Loucy (cell line): ENCODE results near the gene NELFE.

Source experiments
- H2AFZ ChIP-seq: fragments of 200-600 bp; sonication (generic); 2 replicates; pipeline ENCODE4 v1.6.0; 2016; ENCODE audit warnings: antibody characterized with exemption, mild to moderate bottlenecking, low read length, moderate library complexity
- H3F3A ChIP-seq: fragments of 200-600 bp; 2 replicates; pipeline ENCODE4 v1.6.0; 2016; ENCODE audit warnings: antibody characterized with exemption, low read depth, mild to moderate bottlenecking
- H3K27me3 ChIP-seq: fragments of 200-600 bp; sonication (generic); 2 replicates; pipeline ENCODE4 v1.6.1; 2014; ENCODE audit warnings: low read length, mild to moderate bottlenecking; ENCODE audit not compliant: insufficient read depth, poor library complexity, severe bottlenecking
- H3K36me3 ChIP-seq: fragments of 200-600 bp; sonication (generic); 2 replicates; pipeline ENCODE4 v1.6.1; 2016; ENCODE audit warnings: low read length; ENCODE audit not compliant: insufficient read depth
- H3K4me1 ChIP-seq: fragments of 200-600 bp; sonication (generic); 2 replicates; pipeline ENCODE4 v1.5.1; 2014; ENCODE audit warnings: low read length, mild to moderate bottlenecking; ENCODE audit not compliant: insufficient read depth, poor library complexity, severe bottlenecking
- H3K4me2 ChIP-seq: fragments of 200-600 bp; sonication (generic); 2 replicates; pipeline ENCODE4 v1.6.0; 2014; ENCODE audit warnings: antibody characterized with exemption, low read length, low read depth, mild to moderate bottlenecking; ENCODE audit not compliant: poor library complexity, severe bottlenecking
- H3K4me3 ChIP-seq: fragments of 200-600 bp; sonication (generic); 2 replicates; pipeline ENCODE4 v1.5.1; 2014; ENCODE audit warnings: low read length, mild to moderate bottlenecking, mixed read lengths; ENCODE audit not compliant: poor library complexity, severe bottlenecking
- H3K79me2 ChIP-seq: fragments of 200-600 bp; sonication (generic); 2 replicates; pipeline ENCODE4 v1.6.1; 2014; ENCODE audit warnings: low read length; ENCODE audit not compliant: insufficient read depth
- H3K9ac ChIP-seq: fragments of 200-600 bp; sonication (generic); 2 replicates; pipeline ENCODE4 v1.6.0; 2014; ENCODE audit warnings: mild to moderate bottlenecking, low read depth, low read length, moderate library complexity; ENCODE audit not compliant: poor library complexity, severe bottlenecking
- H3K9me2 ChIP-seq: fragments of 200-600 bp; sonication (generic); replicated peaks from 2 replicates; pipeline ENCODE4 v1.6.1; 2016; ENCODE audit warnings: low read depth, low read length, mixed read lengths
- H3K9me3 ChIP-seq: fragments of 200-600 bp; sonication (generic); 2 replicates; pipeline ENCODE4 v1.6.1; 2014; ENCODE audit warnings: mild to moderate bottlenecking, antibody characterized with exemption, low read length, low read depth; ENCODE audit not compliant: insufficient read depth
- H4K20me1 ChIP-seq: fragments of 200-600 bp; sonication (generic); 2 replicates; pipeline ENCODE4 v1.6.0; 2014; ENCODE audit warnings: antibody characterized with exemption, low read length, mild to moderate bottlenecking; ENCODE audit not compliant: insufficient read depth, poor library complexity, severe bottlenecking
- CTCF ChIP-seq: fragments of 200-600 bp; sonication (generic); conservative IDR thresholded peaks from 2 replicates; pipeline ENCODE4 v1.5.1; 2014; ENCODE audit warnings: mild to moderate bottlenecking, antibody characterized with exemption, low read length
- EZH2phosphoT487 ChIP-seq: fragments of 200-600 bp; IDR thresholded peaks from 2 replicates; pipeline ENCODE4 v1.6.1; 2018; ENCODE audit warnings: antibody characterized with exemption, mild to moderate bottlenecking, moderate library complexity, borderline replicate concordance

NELFE gene

DNA sequence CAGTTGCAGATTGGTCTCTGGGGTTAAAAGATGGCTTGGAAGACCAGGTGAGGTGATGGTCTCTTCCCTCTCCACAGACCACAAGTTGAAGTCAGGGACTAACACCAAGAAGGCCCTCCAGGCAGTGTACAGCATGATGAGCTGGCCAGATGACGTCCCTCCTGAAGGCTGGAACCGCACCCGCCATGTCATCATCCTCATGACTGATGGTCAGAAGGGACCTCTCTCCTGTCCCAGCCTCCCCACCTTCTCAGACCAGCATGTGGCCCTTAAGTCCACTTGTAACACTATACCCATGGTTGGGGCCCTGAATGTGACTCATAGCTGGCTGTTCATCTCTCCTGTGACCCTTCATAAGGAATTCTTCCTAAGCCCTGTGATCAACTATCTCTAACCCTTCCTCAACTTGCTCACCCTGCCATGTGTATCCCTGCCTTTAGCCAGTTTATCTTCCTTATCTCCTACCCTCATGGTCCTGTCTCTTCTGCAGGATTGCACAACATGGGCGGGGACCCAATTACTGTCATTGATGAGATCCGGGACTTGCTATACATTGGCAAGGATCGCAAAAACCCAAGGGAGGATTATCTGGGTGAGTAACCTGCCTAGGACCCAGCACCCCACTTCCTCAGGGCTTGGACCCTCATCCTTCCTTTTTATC lies 9.9 kb downstream of the NELFE start:
- Histone ChIP-seq H3K4me3 (no peak overlapping the region), H3K79me2 (no peaks in the 10 kb centered on the region), H4K20me1 (no peaks in the 10 kb centered on the region), H3K9me3 (no peaks in the 10 kb centered on the region), H3K4me2 (no peak overlapping the region), H3K9me2 (no peaks in the 10 kb centered on the region), H3F3A (no peaks in the 10 kb centered on the region), H3K27me3 (no peaks in the 10 kb centered on the region), H3K4me1 (no peaks in the 10 kb centered on the region), H3K36me3 (peaks cover 19% of the 10 kb centered on the region; the same call in 1 of the 2 replicates), H2AFZ (no peak overlapping the region), H3K9ac (no peak overlapping the region)
- no peak for TF ChIP-seq CTCF
- no peak for TF ChIP-seq EZH2phosphoT487

DNA sequence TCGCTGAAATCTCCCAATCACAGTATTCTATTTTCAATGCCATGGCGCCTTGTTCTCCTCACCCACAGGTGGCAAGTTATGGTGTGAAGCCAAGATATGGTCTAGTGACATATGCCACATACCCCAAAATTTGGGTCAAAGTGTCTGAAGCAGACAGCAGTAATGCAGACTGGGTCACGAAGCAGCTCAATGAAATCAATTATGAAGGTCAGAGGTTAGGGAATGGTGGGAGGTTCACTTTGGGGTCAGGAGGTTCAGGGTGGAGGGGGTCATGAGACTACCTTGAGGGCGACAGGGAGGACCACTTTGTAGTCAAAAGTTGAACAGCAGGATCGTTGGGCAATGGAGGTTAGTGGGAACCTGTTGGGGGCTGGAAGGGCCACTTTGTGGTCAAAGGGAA lies 10.5 kb downstream of the NELFE start:
- Histone ChIP-seq H3K4me3 (no peak overlapping the region), H3K36me3 (peaks cover 13% of the 10 kb centered on the region; the same call in 1 of the 2 replicates), H3F3A (no peaks in the 10 kb centered on the region), H3K9me2 (no peaks in the 10 kb centered on the region), H2AFZ (no peak overlapping the region), H3K9me3 (no peaks in the 10 kb centered on the region), H3K4me2 (no peak overlapping the region), H3K4me1 (no peaks in the 10 kb centered on the region), H3K27me3 (no peaks in the 10 kb centered on the region), H4K20me1 (no peaks in the 10 kb centered on the region), H3K79me2 (no peaks in the 10 kb centered on the region), H3K9ac (no peak overlapping the region)
- TF ChIP-seq EZH2phosphoT487, result no peak
- no peak for TF ChIP-seq CTCF

- Histone ChIP-seq H3F3A (no peaks in the 10 kb centered on the region), H3K79me2 (no peaks in the 10 kb centered on the region), H3K4me2 (no peak overlapping the region), H3K9me3 (no peaks in the 10 kb centered on the region), H3K27me3 (no peaks in the 10 kb centered on the region), H4K20me1 (no peaks in the 10 kb centered on the region), H2AFZ (no peak overlapping the region), H3K9ac (no peak overlapping the region), H3K36me3 (peaks cover 9% of the 10 kb centered on the region; the same call in 1 of the 2 replicates), H3K4me3 (no peak overlapping the region), H3K4me1 (no peaks in the 10 kb centered on the region), H3K9me2 (no peaks in the 10 kb centered on the region)
- no peak for TF ChIP-seq CTCF
- no peak for TF ChIP-seq EZH2phosphoT487
Observed at GRCh38 chr6:31947864-31948263, 10.9 kb downstream of the NELFE start.
